Measurements from ENCODE around the gene LIN52.

Gene LIN52, protein sequence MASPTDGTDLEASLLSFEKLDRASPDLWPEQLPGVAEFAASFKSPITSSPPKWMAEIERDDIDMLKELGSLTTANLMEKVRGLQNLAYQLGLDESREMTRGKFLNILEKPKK

DNA sequence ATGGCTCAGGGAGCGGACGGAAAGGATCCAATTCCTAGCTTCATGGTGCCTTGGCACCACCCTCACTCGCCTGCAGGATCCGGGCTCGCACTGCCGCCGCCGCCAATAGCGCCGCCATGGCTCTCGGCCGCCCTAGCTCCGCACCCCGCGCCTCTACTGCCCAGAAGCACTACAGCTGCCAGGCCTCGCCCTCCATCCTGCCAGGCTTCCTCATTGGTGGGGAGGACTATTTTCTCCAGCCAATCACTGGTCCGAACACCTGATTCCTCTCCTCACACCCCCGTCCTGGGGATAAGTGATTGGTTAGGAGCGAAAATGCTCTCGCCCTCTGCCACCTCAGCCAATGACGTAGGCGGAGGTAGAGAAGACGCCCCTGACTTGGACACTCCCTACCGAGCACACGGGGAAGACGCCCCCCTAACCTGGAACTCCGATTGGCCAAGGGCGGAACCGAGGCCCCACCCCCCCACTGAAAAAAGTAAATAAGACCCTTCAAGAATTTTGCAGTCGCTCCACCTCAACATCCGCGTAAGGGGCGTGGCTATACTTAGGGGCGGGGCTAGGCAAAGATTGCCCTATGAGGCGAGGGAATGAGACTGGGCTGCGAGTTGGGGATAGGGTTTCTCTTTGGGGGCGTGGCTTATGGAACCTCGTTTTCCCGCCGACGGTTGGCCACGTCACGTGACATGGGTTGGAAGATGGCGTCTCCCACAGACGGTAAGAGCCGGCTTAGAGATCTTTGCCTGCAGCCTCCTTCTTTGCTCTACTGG is at the start of gene LIN52, which contains the start of gene ALDH6A1:
LIN52 (plus strand) TSS at position 680 of the 770 bp plus-strand sequence; CDS start at position 699, 19 bp downstream.
ALDH6A1 (minus strand) TSS at position 177 of the 770 bp plus-strand sequence; CDS start at position 118, 59 bp downstream.
- peak; percentile 98 for DNase-seq

GRCh38 chr14:74035556-74035955 is 49.2 kb upstream of the LIN52 start:
- DNase-seq, result no peak

GRCh38 chr14:74038020-74038859 is 46.5 kb upstream of the LIN52 start:
- DNase-seq, result peak; percentile 8

DNA sequence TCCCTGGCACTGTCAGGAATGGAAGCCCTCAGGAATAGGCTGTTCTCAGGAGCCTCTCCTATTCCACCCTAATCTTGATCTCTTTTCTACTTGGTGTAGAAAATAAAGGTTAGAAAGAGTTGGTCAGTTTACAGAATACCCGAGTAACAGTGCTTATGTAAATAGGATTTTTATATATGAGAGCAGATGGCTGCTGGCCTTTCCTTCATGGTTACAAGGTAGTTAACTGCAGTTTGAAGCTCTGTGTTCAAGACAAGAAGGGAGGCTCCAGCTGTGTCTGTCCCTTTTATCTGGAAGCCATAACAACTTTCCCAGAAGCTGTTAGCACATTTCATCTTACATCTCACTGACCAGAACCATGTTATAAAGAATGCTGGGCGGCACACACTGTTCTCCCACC is 42.5 kb upstream of the LIN52 start:
- no peak for DNase-seq

DNA sequence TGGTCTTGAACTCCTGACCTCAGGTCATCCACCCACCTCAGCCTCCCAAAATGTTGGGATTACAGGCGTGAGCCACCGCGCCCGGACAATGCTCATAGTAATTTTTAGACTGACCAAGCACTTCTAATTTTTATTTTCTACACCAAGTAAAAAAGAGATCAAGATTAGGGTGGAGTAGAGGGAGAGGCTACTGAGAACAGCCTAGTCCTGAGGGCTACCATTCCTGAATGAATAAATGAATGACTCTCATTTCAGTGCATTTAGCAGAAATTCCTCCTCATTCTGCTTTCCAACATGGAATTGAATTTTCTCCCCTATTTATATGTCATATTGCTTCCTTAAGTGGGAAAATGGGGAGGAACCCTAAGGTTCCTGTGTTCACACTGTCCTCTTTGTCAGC is 39.2 kb upstream of the LIN52 start:
- DNase-seq, result no peak

DNA sequence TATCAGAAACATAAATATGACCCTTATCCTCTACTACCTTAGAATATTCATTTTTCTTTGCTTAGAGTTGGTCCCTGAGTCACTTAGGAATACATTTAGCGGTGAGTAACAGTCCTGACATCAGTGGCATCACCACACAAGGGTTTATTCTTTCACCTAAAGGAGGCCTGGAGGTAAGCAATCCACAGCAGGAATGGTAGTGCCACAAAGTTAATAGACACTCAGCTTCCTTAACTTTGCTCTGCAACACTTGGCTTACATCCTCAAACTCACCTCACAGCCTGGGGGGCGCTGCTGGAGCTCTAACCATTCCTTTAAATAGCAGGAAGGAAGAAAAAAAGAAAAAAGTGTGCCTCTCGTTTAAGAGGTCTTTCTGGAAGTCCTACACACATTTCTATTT is 36.5 kb upstream of the LIN52 start:
- no peak for DNase-seq

GRCh38 chr14:74049876-74050495 is 34.8 kb upstream of the LIN52 start:
- no peak for DNase-seq

GRCh38 chr14:74062809-74063150 is 22.0 kb upstream of the LIN52 start:
- DNase-seq, result no peak

DNA sequence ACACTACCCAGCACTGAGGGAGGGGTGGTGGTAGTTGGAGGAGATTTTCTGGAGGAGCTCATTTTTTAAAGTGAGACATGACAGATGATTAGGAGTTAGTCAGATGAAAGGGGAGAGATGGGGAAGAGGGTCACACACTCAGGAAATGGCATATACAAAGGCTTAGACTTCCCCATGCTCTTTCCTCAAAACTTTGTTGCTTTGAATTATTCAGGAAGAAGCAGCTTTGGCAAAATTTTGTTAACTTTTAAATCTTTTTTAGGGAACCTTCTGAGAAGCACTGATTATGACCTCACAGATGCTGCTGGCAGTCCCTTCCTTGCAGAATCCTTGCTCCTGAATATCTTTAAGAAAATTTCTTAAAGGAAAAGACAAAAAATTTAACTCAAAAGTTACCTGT is 20.3 kb upstream of the LIN52 start:
- DNase-seq, result no peak

DNA sequence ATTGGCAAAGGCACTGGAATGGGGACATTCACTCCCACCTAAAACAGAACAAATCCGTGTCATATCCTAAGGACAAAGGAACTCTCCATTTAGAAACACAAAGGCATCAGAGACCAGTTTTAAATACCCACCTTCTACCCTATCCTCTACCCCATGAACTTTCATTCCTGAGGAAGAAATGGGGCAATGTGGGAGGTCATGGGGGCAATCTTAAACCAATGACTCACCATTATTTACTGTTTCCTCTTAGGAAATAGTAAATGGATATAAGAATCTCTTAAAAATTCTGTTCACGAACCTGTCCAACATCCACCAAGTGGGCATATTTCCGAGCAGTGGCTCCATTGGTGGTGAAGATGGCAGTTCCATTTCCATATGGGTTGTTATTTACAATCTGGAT is 19.9 kb upstream of the LIN52 start:
- no peak for DNase-seq

GRCh38 chr14:74065746-74066575 is 18.8 kb upstream of the LIN52 start:
- no peak for DNase-seq

- no peak for DNase-seq
Observed at GRCh38 chr14:74077401-74077800, 7.4 kb upstream of the LIN52 start.

DNA sequence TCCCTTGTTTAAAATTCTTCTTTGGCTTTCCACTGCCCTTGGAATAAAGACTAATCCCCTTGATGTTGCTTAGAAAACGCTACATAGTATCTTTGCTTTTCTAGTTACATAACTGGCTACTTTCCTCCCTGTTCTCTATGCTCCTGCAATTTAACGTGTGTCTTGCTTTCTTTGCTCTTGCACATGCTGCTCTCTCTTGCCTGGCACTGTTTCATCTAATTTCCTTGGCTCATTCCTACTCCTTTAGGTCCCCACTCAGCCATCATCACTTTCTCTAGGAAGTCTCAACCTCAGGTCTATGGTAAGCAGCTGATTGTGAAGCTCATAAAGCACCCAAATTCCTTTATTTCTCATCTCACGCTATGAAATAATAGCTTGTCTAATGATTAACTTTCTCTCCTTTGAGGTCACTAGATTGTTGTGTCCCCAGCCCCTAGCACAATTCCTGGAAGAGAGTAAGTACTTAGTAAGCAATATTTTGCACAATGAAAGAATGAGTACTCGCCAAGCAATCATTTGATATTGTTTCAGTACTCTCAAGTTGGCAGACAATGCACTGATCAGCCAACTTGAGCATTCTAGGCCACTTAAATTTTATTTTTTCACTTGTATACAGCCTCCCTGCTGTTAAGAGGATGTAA is 3.8 kb upstream of the LIN52 start:
- DNase-seq, result no peak

DNA sequence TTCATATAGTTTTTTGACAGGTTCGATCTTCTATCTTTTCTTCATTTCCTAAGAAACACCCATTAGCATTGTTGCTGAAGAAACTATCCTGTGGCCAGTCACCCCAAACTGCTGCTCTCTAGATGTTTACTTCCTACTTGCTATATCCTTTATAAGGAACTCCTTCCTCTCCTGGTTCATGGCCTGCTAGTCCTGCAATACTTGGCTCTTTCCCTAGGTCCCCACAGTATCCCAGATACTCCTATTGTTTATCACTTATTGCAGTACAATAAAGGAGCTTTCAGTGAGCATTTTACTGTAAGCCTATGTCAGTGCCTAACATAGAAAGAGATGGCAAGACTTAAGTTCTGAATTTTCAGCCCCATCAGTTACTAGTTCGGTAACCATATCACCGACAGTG is 3.3 kb upstream of the LIN52 start:
- DNase-seq, result no peak

- no peak for DNase-seq
Observed at GRCh38 chr14:74083161-74083560, 1.6 kb upstream of the LIN52 start.

DNA sequence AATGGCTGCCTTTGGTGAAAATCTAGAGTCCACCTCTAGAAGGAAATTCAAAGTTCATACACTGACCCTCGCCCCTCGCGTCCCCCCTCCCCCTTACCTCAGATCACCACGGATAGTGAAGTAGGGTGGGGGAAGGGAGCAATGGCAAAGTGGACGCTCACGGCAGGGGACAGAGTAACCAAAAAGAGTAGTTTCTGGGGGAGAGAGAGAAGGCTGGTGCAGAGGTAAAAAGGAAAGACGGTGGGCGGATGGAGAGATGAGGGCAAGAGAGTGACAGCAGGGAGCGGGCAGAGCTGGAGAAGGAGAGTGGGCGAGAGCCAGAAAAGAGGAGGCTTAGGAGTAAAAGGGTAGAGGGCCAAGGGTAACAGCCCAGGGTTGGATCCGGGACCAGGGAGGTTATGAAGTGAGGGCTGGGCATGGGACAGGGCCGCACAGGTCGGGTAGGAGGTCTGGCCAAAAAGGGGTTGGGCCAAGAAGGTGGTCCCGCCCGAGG is 926 bp upstream of the LIN52 start:
- DNase-seq, result no peak

GRCh38 chr14:74085047-74085637 is 386 bp downstream of the LIN52 start:
- no peak for DNase-seq

- DNase-seq, result no peak
Observed at GRCh38 chr14:74085828-74086227, 1.1 kb downstream of the LIN52 start.

DNA sequence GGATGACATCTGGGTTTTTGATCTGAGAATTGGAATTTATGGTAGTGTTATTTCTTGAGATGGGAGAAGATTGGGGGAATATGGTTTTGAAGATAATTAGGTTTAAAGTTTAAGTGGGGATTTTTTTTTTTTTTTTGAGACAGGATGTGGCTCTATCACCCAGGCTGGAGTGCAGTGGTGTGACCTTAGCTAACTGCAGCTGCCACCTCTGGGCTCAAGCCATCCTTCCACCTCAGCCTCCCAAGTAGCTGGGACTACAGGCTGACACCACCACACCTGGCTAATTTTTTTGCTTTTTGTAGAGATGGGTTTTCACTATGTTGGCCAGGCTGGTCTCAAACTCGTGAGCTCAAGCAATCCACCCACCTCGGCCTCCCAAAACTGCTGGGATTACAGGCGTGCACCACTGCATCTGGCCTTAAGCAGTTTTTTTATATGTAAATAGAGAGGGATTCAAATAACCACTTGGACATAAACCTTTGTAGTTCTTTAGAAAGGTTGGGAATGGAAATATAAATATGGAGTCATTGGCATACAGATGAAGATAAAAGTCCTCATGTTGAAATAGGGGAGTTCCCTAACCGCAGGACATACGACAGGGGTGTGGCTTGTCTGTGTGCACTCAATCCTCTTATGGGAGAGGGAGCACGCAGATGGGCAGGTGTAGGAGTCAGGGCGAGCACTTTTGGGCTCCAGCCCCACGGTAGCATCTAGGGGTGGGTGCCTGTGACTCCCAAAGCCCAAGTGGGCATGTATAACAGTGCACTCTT is 4.7 kb downstream of the LIN52 start:
- no peak for DNase-seq

DNA sequence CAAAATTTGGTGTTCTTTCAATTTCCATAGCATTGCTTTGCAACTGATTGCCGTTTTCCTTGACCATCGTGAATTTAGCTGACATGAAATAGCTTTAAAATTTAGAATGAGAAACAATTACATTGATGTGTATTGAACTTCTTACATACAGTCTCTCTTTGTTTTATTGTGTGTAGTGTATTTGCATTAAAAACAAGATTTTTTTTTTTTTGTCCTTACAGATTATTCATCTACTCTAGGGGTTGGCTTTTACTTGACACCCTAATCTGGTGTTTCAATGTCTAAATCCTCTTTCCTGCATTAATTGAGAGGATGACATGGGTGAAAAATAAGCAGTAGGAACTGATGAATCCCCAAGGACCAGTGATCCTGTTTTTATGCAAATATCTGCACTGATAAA is 20.6 kb downstream of the LIN52 start:
- DNase-seq, result no peak

GRCh38 chr14:74109369-74109768 is 24.6 kb downstream of the LIN52 start:
- DNase-seq, result no peak
